Measurements from ENCODE around the gene STUM. TPM values are rescaled to one million over a fixed set of nuclear protein-coding genes. Genes with fewer than 3 reads are reported as not detected.
A peak's percentile ranks its signal among the peaks of the same experiment; 100 is the strongest.
"Not testable (repeated sequence)": the region's sequence is repeated elsewhere in the genome, so short reads cannot be mapped to it uniquely, and the experiment has no call there.

STUM gene
- not detected in 2 replicates for total RNA-seq

DNA sequence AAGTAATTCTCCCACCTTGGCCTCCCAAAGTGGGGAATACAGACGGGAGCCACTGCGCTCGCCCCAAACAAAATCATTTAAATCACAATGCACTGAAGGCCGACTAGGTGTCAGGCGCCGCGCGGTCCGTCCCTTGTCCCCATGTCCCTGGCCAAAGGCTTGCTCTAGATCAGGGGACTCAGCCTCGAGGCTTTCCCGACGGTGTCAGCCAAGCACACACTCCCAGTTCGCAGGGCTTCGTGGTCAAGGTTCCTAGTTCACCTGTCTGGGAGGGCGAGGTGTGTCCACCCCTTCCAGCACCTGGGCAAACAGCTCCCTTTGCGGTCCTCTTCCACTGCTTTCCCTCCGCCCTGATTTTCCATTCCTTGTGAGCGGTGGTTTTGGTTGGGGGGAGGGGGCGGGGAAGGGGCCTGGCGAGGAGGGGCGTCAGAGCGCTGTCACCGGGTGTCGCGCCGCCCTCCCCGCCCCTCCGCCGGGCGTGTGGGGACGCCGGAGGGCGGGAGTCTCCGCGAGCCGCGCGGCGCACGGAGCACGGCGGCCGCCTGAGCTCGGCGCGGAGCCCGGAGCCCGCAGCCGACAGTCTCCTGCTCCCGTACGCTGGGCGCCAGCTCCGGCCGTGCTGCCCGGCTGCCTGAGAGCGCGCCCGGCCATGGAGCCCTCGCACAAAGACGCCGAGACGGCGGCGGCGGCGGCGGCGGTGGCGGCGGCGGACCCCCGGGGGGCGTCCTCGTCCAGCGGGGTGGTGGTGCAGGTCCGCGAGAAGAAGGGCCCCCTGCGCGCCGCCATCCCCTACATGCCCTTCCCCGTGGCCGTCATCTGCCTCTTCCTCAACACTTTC, at the start of gene STUM:
TSS of gene STUM (plus strand) at position 509 of the 838 bp plus-strand sequence. CDS start at position 650, 141 bp downstream.
- DNase-seq (ENCODE audit: low read depth, low spot score) = no peak

DNA sequence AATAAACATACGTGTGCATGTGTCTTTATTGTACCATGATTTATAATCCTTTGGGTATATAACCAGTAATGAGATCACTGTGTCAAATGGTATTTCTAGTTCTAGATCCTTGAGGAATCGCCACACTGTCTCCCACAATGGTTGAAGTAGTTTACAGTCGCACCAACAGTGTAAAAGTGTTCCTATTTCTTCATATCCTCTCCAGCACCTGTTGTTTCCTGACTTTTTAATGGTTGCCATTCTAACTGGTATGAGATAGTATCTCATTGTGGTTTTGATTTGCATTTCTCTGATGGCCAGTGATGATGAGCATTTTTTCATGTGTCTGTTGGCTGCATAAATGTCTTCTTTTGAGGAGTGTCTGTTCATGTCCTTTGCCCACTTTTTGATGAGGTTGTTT, 48.9 kb upstream of the STUM start:
- DNase-seq (ENCODE audit: low read depth, low spot score) = not testable (repeated sequence)

- DNase-seq (ENCODE audit: low read depth, low spot score) = no peak
These were observed 42.5 kb upstream of the STUM start for GRCh38 chr1:226506021-226506420.

DNA sequence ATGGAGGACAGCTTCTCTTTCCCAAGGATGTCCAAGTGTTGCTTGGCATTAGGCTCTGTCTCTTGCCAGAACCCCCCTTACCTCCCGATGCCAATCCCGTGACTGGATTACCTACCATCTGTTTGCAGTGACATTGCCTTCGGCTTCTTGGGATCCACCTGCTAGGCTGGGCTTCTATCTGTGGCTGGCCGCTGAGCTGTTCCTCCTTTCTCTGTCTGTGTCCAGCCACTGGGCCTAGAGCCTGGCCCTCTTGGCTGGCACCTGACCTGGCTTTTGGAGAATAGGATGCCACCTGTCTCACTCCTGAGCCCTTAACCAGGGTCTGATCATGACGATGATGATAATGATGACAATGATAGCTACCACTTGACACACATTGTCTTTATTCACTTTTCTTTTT, 41.6 kb upstream of the STUM start:
- no peak for DNase-seq (ENCODE audit: low read depth, low spot score)

DNA sequence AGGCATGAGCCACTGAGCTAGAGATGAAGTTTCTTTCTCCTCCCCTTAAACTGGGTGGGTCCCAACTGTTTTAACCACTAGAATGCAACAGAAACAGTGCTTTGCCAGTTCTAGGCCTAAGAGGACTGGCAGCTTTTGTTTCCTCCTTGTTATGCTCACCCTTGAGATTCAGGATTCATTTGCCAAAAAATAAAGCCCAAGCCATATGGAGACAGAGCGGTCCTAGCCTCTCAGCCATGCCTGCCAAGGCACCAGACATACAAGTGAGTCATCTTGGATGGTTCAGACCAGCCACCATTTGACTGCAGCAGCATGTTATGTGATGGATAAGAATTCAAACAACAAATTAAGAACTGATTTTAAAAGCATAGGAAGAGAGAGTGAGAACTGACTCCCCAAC, 38.1 kb upstream of the STUM start:
- no peak for DNase-seq (ENCODE audit: low read depth, low spot score)

DNA sequence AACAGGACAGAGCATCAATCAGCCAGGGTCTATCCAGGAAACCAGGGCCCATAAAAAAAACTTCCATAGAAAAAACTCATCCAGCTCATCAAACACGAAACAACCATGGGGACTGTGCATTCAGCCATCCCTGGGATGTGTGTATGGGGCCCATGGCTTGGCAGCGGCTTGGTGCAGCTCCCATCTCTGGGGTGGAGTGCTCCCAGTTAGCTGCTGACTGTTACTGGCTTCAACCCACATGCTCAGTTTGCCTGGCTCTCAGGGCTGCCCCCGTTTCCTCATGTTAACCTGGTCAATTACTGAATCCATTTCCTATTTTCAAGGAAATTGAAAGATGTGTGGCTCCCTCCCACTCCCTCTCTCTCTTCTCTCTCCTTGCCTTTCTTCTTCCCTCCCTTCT, 37.3 kb upstream of the STUM start:
- no peak for DNase-seq (ENCODE audit: low read depth, low spot score)

DNA sequence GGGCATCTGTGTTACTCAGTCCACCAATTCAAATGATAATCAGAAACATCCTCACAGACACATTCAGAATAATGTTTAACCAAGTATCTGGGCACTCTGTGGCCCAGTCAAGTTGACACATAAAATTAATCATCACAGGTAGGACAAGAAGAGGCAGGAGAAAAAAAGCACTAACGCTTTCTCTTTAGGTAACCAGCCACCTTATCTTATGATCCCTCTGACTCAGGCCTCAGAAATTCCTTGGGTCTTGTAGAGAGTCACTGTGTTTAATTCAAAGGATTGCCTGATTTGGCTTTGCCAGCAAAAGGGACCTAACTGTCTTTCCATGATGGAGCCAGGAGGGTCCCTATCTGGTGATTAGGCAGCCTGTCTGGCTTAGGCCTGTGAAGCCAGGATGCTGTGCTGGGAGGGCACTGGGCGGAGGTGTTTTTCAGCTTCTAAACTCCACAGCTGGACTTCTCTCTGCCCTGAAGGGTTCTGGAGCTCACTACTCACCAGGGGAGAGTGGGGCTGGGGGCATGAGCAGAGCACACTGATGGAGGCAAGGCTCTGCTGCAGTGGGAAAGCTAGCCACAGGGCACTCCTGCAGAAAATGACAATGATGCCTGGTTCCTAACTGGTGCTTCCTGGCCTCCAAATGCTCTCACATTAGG, 36.4 kb upstream of the STUM start:
- DNase-seq (ENCODE audit: low read depth, low spot score) = no peak

DNA sequence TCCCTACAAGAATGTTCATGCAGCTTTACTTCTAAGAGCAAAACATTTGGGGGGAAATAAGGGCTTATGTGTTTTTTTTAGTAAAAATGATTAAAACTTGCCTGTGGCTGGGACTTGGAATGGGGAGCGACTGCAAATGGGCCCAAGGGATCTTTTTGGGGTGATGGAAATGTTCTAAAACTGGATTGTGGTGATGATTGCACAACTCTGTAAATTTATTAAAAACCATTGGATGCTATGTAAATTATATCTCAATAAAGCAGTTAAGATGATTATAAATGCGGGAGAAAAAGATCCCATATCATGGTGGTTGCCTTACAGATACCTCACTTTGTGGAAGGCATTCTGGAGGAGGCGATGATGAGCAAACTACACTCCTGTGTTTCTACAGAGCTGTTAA, 30.2 kb upstream of the STUM start:
- DNase-seq (ENCODE audit: low read depth, low spot score) = no peak

DNA sequence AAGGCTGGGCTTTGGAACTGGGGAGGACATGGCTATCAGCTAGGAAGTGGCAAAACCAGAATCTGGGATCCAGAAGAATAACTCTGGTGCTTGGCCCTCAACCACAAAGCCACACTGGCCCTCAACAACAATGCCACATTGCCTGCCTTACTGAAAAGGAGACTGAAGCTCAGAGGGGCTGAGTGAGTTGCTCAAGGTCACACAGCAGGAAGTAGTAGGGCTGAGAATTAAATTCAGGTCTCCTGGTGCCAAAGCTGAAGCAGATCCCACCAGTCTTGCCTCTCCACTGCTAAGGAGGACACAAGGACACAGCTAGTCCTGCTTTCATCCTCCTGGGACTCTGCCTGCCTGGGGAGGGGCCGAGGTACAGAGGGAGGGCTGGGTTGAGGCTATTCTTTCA, 29.4 kb upstream of the STUM start:
- DNase-seq (ENCODE audit: low read depth, low spot score) = no peak

DNA sequence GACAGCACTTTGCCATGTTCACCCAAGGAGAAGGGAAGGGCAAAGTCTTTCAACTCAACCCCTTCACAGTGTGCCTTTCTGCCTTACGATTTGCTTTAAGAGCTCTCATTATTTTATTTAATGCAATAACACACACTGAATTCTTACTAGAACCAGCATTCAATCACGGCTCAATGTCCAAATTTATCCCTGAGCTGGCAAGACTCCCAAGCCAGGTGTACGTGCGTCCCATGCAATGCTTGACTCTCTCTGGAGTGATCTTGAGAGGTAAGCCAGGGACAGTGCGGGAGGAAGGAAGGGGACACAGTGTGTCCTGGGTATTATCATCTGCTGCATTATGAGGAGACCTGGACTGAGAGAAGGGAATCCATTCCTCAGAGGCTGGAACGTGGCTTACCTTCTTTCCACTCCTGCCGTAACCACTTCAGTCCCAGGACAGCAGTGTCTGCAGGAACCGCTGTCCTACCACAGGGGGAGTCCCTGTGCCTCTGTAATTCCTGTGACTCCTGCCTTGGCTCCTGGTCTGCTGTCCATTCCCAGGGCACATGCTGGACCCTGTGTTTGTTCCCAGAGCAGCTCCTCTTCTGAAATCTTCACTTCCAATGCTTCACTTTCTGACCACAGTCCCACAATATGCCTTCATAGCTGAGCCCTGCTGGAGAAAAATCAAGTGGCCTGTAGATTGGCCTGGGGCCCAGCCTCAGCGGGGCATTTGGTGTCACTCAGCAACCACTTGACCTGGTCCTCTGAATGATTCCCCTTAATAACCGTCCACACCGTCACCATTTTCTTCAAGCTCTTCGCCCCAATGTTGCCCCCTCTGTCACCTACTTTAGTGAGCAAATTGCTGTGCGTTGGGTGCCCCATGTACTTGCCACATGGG, 28.6 kb upstream of the STUM start:
- no peak for DNase-seq (ENCODE audit: low read depth, low spot score)

- no peak for DNase-seq (ENCODE audit: low read depth, low spot score)
These were observed 27.8 kb upstream of the STUM start for GRCh38 chr1:226520640-226521355.

- DNase-seq (ENCODE audit: low read depth, low spot score) = no peak
These were observed 24.7 kb upstream of the STUM start for GRCh38 chr1:226523646-226524406.

- no peak for DNase-seq (ENCODE audit: low read depth, low spot score)
These were observed 24.0 kb upstream of the STUM start for GRCh38 chr1:226524547-226524946.

GRCh38 chr1:226525750-226526149, 22.8 kb upstream of the STUM start:
- no peak for DNase-seq (ENCODE audit: low read depth, low spot score)

- peak; percentile 24 for DNase-seq (ENCODE audit: low read depth, low spot score)
These were observed 21.6 kb upstream of the STUM start for GRCh38 chr1:226526801-226527595.

DNA sequence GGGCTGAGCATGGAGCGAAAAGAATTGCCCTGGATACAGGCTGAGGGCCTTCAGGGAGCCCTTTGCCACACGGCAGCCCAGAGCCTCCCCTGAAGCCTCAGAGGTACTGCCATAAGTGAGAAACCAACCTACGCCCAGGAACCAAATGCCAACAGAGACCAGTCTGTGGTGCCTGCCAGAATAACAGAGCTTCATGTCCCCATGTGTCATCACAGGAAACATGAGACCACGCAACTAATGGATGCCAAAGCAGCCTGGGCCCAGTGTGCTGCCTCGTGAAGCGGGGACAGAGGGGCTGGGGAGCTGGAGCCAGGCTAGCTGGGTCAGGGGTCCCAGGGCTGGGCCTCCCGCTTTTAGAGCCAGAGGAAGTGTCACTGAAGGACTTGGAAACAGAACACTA, 18.7 kb upstream of the STUM start:
- DNase-seq (ENCODE audit: low read depth, low spot score) = no peak

DNA sequence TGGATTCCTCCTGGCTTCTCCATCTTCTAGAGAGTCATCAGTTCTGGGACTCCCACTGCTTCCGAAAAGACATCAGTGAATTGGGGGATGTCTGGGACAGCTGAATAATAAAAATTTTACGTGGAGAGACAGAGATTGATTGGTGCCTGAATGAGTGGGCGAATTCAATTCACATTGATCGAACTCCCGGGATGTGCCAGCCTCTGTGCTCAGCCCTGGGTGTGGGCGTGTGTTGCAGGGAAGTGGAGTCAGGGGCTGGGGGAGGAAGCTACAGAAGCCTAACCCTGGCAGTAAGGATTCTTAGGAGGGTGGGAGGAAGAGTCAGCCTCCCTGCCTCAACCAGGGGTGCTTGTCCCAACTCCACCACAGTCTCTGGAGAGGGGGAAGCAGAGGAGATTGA, 18.0 kb upstream of the STUM start:
- DNase-seq (ENCODE audit: low read depth, low spot score) = no peak

- no peak for DNase-seq (ENCODE audit: low read depth, low spot score)
These were observed 17.0 kb upstream of the STUM start for GRCh38 chr1:226531360-226532093.

- DNase-seq (ENCODE audit: low read depth, low spot score) = no peak
These were observed 16.0 kb upstream of the STUM start for GRCh38 chr1:226532553-226532952.
